ENCODE measurements around the gene DUSP9.
A peak's percentile ranks its signal among the peaks of the same experiment; 100 is the strongest.
"Not testable (repeated sequence)": the region's sequence is repeated elsewhere in the genome, so short reads cannot be mapped to it uniquely, and the experiment has no call there.

Gene DUSP9

DNA sequence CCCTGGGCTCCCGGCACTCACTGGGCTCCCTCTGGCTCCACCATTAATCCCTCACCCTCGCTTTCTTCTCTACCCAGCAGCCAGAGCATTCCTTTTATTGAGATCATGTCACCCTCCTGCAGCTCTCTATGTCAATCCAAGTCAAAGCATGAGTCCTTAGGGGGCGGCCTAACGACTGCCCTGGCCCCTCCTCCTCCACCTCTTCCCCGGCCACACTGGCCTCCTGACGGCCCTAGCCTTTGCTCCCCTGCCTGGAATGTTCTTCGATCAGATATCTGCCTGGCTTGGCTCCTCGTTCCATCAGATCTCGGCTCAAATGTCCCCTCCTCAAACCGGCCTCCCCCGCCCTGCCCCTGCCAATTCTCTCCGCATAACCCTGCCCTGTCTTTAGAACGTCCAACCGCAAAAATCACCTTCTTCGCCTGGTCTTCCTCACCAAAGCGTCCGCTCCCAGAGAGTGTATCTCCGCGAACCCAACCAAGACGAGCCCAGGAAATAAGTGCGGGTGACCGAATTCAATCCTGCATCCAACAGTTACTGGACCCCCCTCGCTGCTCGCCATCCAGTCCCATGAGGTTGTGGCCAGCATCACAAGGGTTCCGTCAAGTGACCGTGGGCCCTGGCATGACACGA is 27.3 kb downstream of the DUSP9 start:
- Mint-ChIP-seq H3K9me3 (no peaks in the 10 kb centered on the region), H3K36me3 (ENCODE audit: low read depth) (no peaks in the 10 kb centered on the region), H3K4me1 (ENCODE audit: low read depth) (no peaks in the 10 kb centered on the region), H3K27me3 (ENCODE audit: low read depth) (peaks cover 22% of the 10 kb centered on the region), H3K27ac (no peak overlapping the region), H3K4me3 (no peak overlapping the region)
- DNase-seq (ENCODE audit: low spot score): no peak

DNA sequence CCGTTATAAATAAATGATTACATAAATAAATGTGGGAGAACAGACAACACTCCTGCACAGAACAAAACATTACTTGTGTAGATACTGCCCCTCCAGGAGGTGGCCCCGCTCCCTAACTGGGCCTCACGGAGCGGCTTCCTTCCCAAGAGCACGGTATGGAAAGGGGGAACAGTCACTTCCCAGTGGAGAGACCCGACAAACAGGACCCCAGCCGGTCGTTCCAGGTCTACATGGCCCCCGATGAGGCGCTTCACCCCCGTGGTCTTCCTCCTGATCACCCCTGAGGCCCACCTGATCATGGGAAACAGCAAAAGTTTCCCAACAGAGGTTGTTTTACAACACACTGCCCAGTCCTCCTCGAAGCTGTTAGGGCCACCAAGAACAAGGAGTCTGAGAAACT is 34.2 kb downstream of the DUSP9 start:
- Mint-ChIP-seq H3K4me1 (ENCODE audit: low read depth) (no peaks in the 10 kb centered on the region), H3K27me3 (ENCODE audit: low read depth) (peaks cover 9% of the 10 kb centered on the region), H3K27ac (no peak overlapping the region), H3K4me3 (no peak overlapping the region), H3K36me3 (ENCODE audit: low read depth) (no peaks in the 10 kb centered on the region), H3K9me3 (no peaks in the 10 kb centered on the region)
- DNase-seq (ENCODE audit: low spot score): no peak

DNA sequence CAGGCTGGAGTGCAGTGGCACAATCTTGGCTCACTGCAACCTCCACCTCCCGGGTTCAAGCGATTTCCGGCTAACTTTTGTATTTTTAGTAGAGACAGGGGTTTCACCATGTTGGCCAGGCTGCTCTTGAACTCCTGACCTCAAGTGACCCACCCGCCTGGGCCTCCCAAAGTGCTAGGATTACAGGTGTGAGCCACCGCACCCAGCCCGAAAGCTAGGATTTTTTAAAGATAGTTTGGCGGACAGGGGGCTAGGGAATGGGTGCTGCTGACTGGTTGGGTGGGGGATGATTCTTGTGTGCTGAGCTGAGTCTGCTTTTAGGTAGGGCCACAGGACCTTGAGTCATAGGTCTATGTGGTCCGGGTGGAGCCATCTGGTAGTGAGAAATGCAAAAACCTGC is 36.5 kb downstream of the DUSP9 start:
- not testable (repeated sequence) for H3K4me1 Mint-ChIP-seq (ENCODE audit: low read depth); H3K36me3 Mint-ChIP-seq (ENCODE audit: low read depth); H3K9me3 Mint-ChIP-seq; H3K4me3 Mint-ChIP-seq; DNase-seq (ENCODE audit: low spot score); H3K27ac Mint-ChIP-seq
- peaks cover 14% of the 10 kb centered on the region for H3K27me3 Mint-ChIP-seq (ENCODE audit: low read depth)

DNA sequence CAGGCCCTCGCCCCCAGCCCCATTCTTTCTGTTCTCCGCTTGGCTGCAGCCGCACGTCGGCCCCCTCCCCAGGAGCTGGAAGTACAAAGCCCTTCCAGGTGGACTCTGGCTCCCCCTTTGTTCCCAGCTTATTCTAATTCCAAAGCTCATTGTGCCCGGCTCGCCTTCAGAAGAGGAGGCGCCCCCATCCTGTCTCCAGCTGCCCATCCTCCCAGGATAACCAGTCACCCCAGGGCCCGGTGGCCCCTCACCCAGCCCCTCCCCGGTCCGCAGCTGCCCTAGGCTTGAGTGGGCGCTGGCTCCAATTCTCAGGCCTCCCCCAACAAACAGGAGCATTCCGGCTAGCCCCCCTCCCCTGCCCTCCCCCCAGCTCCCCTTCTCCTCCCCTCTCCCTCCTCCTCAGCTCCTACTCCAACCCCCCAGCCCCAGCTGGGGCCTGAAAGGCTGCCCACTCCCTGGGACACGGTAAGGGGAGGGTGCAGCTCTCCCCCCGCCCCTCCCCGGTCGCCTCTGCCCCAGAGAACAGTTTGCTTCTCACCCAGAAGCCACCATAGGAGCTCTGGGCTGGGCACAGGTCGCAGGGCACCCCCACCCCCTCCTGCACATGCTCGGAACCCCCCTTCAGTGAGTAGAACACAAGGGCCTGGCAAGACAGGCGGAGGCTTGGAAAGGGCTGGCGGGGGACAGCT is 37.6 kb downstream of the DUSP9 start:
- H3K27me3 Mint-ChIP-seq (ENCODE audit: low read depth): peaks cover 14% of the 10 kb centered on the region
- H3K4me3 Mint-ChIP-seq: no peak overlapping the region
- DNase-seq (ENCODE audit: low spot score): no peak

DNA sequence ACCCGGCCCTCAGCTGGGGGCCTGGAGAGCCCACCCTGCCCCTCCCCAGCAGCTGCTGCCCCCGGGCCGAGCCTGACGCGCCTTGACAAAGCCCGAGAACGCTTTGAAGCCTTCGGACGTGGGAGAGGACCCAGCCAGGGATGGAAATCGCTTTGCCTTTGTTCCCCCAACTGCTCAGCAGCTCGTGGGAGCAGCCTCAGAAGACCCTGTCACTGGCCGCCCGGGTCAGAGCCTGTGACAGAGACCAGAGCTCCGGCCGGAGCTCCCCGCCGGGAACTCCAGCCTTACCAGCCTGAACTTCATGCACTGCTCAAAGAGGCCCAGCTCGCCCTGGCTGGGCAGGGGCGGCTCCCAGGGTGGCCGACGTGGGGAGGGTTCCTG is 38.1 kb downstream of the DUSP9 start:
- Mint-ChIP-seq H3K9me3 (no peaks in the 10 kb centered on the region), H3K4me1 (ENCODE audit: low read depth) (no peaks in the 10 kb centered on the region), H3K36me3 (ENCODE audit: low read depth) (no peaks in the 10 kb centered on the region), H3K4me3 (no peak overlapping the region), H3K27ac (no peak overlapping the region), H3K27me3 (ENCODE audit: low read depth) (peaks cover 17% of the 10 kb centered on the region)
- DNase-seq (ENCODE audit: low spot score): no peak

More for the DNA sequence above, 37.6 kb downstream of the DUSP9 start:
- no peaks in the 10 kb centered on the region for H3K4me1 Mint-ChIP-seq (ENCODE audit: low read depth)
- H3K36me3 Mint-ChIP-seq (ENCODE audit: low read depth): no peaks in the 10 kb centered on the region
- H3K9me3 Mint-ChIP-seq: no peaks in the 10 kb centered on the region
- no peak overlapping the region for H3K27ac Mint-ChIP-seq

DNA sequence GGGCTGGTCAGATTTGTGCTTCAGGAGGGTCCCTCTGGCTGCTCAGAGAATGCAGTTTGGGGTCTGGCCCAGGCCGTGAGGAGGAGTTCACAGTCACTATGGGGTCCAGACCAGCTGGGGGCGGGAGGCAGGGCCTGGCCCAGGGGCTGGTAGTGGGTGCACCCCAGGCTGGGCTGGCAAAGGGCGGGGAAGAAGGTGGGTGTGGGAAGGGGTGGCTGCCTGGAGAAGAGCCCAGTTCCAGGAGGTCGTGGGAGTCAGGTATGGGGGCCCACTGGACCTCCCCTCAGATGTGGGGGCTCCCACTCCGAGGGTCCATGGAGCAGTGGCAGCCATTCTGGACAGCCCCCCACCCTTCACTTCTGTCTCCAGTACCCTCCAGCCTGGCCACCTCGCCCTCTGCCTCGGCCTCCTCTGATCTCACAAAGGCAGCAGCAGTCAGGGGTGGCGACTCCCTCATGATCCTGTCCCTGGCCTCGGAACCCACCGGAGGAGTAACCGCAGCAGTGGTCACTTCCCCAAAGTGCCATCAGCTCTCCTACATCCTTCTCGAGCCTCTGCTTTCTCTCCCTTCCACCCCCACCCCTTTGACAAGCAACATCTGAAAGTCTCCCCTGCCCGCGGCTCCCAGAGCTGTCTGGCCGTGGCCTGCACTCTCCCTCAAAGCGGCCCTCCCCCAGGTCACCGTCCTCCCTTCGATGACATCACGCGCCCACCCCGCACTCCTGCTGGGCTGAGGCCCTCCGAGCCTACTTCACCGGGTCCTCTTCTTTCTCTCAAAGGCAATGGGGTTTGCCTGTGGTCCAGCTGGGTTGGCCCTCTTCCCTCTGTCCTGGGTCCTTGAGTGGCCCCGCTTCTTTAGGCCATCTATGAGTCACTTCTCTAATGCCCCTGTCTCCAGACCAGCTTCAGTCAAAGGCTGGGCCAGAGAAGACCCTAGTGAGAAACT is 39.0 kb downstream of the DUSP9 start:
- Mint-ChIP-seq H3K4me3 (no peak overlapping the region), H3K27me3 (ENCODE audit: low read depth) (peaks cover 17% of the 10 kb centered on the region)

DNA sequence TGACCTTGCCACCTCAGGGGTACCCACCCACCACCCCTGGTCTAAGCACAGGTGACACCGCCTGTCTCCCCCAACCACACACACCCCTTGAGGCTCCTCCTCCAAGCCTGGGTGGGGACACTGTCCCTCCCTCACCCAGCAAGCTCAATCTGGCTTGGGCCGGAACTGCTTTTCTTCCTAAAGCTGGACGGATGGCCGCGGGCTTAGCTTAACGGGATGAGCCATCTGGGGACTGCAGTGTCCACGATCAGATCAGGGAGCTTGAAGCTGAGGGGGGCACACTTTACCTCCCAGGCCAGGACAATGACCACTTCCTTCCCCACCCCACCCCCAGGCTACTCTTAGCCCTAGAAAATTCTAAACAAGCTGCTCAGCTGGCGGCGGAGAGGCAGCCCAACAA is 39.7 kb downstream of the DUSP9 start:
- H3K27ac Mint-ChIP-seq: no peak overlapping the region
- no peaks in the 10 kb centered on the region for H3K9me3 Mint-ChIP-seq
- peak overlapping the region; percentile 19 for H3K4me3 Mint-ChIP-seq
- DNase-seq (ENCODE audit: low spot score): no peak
- no peaks in the 10 kb centered on the region for H3K36me3 Mint-ChIP-seq (ENCODE audit: low read depth)
- H3K4me1 Mint-ChIP-seq (ENCODE audit: low read depth): no peaks in the 10 kb centered on the region
- H3K27me3 Mint-ChIP-seq (ENCODE audit: low read depth): peaks cover 14% of the 10 kb centered on the region

More for the DNA sequence above, 39.0 kb downstream of the DUSP9 start:
- H3K27ac Mint-ChIP-seq: no peak overlapping the region
- no peak for DNase-seq (ENCODE audit: low spot score)
- no peaks in the 10 kb centered on the region for H3K36me3 Mint-ChIP-seq (ENCODE audit: low read depth)
- no peaks in the 10 kb centered on the region for H3K4me1 Mint-ChIP-seq (ENCODE audit: low read depth)
- H3K9me3 Mint-ChIP-seq: no peaks in the 10 kb centered on the region

DNA sequence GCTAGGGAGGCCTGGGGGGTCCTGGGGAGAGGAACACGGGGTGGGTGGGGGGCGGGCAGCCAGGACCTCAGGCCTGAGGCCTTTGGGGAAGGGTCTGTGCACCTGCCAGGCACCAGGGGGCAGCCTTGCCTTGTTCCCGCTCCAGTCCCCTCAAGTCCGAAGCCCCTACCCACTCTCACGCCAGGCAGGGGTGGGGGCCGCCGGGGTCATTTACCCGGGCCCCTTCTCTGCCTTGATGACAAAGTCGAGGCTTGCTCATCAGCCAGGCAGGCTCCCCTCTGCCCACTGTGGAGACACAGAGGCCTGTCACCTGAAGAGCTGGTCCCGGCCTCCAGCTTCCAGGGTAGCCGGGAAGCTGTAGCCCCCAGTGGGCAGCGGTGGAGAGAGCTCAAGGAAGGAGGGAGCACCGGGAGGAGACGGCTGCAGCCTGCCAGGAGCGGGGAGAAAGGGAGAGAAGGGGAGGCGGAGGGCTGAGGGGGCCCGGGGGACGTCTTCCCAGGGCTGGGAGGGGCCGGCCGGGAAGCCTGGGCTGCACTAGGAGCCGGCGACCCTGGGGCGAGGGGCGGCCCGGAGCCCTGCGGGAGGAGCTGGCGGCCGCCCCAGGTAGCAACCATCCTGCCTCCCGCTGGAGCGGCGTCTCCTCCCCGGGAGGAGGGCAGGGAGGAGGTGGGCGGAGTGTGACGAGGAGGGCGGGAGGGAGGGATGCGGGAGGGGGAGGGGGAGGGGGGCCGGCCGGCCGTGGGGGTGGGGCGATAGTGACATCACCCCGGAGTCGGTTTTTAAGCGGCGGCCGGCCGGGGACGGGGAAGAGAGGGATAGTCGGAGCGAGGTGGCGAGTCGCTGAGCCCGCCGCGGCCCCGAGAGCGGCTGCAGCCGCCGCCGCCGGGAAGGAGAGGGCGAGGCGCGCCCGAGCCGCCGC is 40.4 kb downstream of the DUSP9 start, which contains the start of gene SLC6A8:
TSS of gene SLC6A8 (plus strand) at position 806 of the 919 bp plus-strand sequence. CDS start 649 bp downstream, outside the sequence.
- DNase-seq (ENCODE audit: low spot score): peak; percentile 22
- peak within 1 kb of the TSS; percentile 67 for H3K4me3 Mint-ChIP-seq
- H3K4me1 Mint-ChIP-seq (ENCODE audit: low read depth): no peaks in the 10 kb centered on the region
- no peaks in the 10 kb centered on the region for H3K36me3 Mint-ChIP-seq (ENCODE audit: low read depth)
- no peaks in the 10 kb centered on the region for H3K9me3 Mint-ChIP-seq
- H3K27ac Mint-ChIP-seq: no peak within 1 kb of the TSS
- peaks cover 14% of the 10 kb centered on the region for H3K27me3 Mint-ChIP-seq (ENCODE audit: low read depth)

DNA sequence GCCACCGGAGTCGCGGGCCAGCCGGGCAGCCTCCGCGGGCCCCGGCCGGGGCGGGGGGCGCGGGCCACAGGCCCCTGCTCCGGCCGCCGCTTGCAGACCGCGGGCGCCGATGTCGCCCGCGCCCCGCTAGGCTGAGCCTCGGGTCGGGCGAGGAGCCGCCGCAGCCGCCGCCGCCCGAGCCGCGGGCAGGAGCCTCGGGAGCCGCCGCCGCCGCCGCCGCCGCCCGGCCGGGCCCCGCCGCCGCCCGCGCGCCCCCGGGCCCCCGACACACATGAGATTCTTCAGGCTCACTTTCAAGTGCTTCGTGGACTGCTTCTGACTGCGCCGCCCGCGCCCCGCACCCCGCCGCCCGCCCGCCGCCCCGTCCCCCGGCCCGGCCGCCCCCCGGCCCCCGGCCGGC is 41.1 kb downstream of the DUSP9 start:
- no peak for DNase-seq (ENCODE audit: low spot score)
- Mint-ChIP-seq H3K4me3 (no peak overlapping the region), H3K36me3 (ENCODE audit: low read depth) (no peaks in the 10 kb centered on the region), H3K9me3 (no peaks in the 10 kb centered on the region), H3K27ac (no peak overlapping the region), H3K4me1 (ENCODE audit: low read depth) (no peaks in the 10 kb centered on the region), H3K27me3 (ENCODE audit: low read depth) (peaks cover 14% of the 10 kb centered on the region)

DNA sequence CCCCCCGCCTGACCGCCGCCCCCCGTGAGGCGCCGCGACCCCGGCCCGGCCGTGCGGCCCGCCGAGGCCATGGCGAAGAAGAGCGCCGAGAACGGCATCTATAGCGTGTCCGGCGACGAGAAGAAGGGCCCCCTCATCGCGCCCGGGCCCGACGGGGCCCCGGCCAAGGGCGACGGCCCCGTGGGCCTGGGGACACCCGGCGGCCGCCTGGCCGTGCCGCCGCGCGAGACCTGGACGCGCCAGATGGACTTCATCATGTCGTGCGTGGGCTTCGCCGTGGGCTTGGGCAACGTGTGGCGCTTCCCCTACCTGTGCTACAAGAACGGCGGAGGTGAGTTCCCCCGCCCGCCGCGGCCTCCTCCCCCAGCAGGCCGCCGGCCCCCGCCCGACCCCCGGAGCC is 41.5 kb downstream of the DUSP9 start:
- H3K4me3 Mint-ChIP-seq: no peak overlapping the region
- no peak for DNase-seq (ENCODE audit: low spot score)
- H3K27me3 Mint-ChIP-seq (ENCODE audit: low read depth): peaks cover 13% of the 10 kb centered on the region
- no peaks in the 10 kb centered on the region for H3K9me3 Mint-ChIP-seq
- no peak overlapping the region for H3K27ac Mint-ChIP-seq
- H3K4me1 Mint-ChIP-seq (ENCODE audit: low read depth): no peaks in the 10 kb centered on the region
- H3K36me3 Mint-ChIP-seq (ENCODE audit: low read depth): no peaks in the 10 kb centered on the region

DNA sequence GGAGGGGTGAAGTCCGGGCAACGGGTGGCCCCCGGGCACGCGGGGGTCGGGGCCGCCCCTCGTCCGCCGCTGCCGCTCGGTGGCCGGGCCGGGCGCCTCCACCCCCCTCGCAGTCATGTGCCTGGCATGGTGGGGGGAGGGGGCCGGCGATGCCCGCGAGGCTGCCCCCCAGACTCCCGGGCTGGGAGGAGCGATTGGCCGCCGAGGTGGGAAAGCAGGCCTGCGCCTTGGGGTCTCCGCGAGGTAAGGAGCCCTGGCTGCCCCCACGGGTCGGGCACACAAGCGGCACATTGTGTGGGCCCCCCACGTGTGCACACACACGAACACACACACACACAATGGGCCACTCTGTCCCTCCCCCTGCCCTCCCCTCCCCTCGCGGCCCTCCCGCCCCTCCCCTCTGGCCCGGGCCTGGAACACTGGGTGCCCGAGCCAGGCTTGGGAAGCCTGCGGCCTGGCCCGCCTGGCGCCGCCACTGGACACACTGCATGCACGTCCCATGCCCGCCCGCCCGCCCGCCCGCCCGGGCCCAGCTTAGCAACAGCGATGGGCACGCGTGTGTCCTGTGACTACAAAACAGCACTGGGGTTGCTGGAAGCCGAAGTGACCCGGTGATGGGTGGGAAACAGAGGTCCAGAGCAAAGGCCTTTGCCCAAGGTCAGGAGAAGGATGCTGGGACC is 42.0 kb downstream of the DUSP9 start:
- H3K4me1 Mint-ChIP-seq (ENCODE audit: low read depth): no peaks in the 10 kb centered on the region
- H3K27ac Mint-ChIP-seq: no peak overlapping the region
- no peaks in the 10 kb centered on the region for H3K9me3 Mint-ChIP-seq
- DNase-seq (ENCODE audit: low spot score): no peak
- no peak overlapping the region for H3K4me3 Mint-ChIP-seq
- no peaks in the 10 kb centered on the region for H3K36me3 Mint-ChIP-seq (ENCODE audit: low read depth)
- H3K27me3 Mint-ChIP-seq (ENCODE audit: low read depth): peaks cover 11% of the 10 kb centered on the region

DNA sequence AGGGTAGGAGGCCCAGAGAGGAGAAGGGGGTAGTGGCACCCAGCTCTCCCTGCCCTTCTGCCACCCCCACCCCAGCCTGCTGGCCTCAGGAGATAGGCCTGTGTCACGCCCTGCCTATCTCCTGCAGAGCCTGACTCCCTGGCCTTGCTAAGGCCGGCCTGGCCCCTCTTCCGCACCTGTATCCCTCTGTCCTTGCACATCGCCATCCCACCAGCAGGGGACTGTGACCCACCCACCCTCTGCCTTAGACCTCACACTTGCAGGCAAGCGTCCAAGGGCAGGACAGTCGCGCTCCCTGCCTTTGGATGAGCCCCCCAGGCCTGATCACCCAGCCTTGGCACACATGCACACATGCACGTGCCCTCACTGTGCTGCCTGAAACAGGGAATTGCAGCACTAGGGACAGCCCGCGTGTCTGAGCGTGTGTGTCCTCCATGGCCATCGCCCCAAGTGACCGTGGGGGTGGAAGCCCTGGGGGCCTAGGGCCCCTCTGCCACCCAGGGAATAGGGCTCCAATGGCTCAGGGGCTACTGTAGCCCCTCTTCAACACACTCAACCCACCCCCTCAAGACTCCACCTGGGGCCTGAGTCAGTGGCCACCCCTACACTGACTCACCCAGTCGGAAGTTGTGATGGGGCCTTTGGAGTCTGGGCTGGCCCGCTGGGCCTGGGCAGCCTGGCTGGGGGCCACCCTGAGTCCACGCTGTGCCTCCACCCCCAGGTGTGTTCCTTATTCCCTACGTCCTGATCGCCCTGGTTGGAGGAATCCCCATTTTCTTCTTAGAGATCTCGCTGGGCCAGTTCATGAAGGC is 42.9 kb downstream of the DUSP9 start:
- Mint-ChIP-seq H3K9me3 (no peaks in the 10 kb centered on the region), H3K27ac (no peak overlapping the region), H3K36me3 (ENCODE audit: low read depth) (no peaks in the 10 kb centered on the region), H3K4me1 (ENCODE audit: low read depth) (no peaks in the 10 kb centered on the region), H3K4me3 (no peak overlapping the region), H3K27me3 (ENCODE audit: low read depth) (peaks cover 11% of the 10 kb centered on the region)
- no peak for DNase-seq (ENCODE audit: low spot score)

Measured in T-helper 2 cell treated with Interferon-gamma antibody and Interleukin-4, amounts not matched to agents 5 μg/mL and 100 μg/mL, for 36 hours (primary cell).